SJSA1 (cell line): ENCODE data around the gene WARS2. TPM values are rescaled to one million over a fixed set of nuclear protein-coding genes. Genes with fewer than 3 reads are reported as not detected.

Source experiments
- DNase-seq, 2 experiments: peaks; one replicate each; pipeline ENCODE4 v3.0.0-alpha.2; 2015 to 2020; ENCODE audit warnings: low spot score in 2 of 2, low read depth in 1 of 2
- H3K27ac ChIP-seq: fragments of 250-450 bp; sonication (Bioruptor Pico); 2 replicates; pipeline ENCODE4 v1.5.1; 2020; ENCODE audit warnings: mild to moderate bottlenecking, moderate library complexity
- H3K27me3 ChIP-seq: fragments of 250-450 bp; sonication (Bioruptor Pico); replicated peaks from 2 replicates; pipeline ENCODE4 v1.5.1; 2020; ENCODE audit warnings: mild to moderate bottlenecking, moderate library complexity
- H3K36me3 ChIP-seq: fragments of 250-450 bp; sonication (Bioruptor Pico); 2 replicates; pipeline ENCODE4 v1.5.1; 2020; ENCODE audit warnings: mild to moderate bottlenecking
- H3K4me1 ChIP-seq: fragments of 250-450 bp; sonication (Bioruptor Pico); replicated peaks from 2 replicates; pipeline ENCODE4 v1.6.1; 2021; ENCODE audit warnings: mild to moderate bottlenecking
- H3K4me3 ChIP-seq: fragments of 250-450 bp; sonication (Bioruptor Pico); 2 replicates; pipeline ENCODE4 v1.5.1; 2020; ENCODE audit warnings: mild to moderate bottlenecking
- H3K9me3 ChIP-seq: fragments of 250-450 bp; sonication (Bioruptor Pico); replicated peaks from 2 replicates; pipeline ENCODE4 v1.5.1; 2020; ENCODE audit warnings: mild to moderate bottlenecking
- total RNA-seq: library from RNA; depleted of rRNA; stranded (reverse); fragments of >200 nt; shearing (Covaris generic); gene quantifications from 2 replicates; pipeline ENCODE4 v1.2.3, GENCODE V29; 2014

WARS2 gene
- total RNA-seq, 1 experiment from 2014 or later, result 17.6 TPM

- no peaks in the 10 kb centered on the region for H3K9me3 ChIP-seq
- H3K27ac ChIP-seq, result no peak overlapping the region
- no peaks in the 10 kb centered on the region for H3K27me3 ChIP-seq
- no peaks in the 10 kb centered on the region for H3K36me3 ChIP-seq
- DNase-seq, result no peak
- peaks cover 3% of the 10 kb centered on the region for H3K4me1 ChIP-seq
- no peak overlapping the region for H3K4me3 ChIP-seq
These were observed 124.9 kb downstream of the WARS2 start for GRCh38 chr1:119015547-119015946.

- no peaks in the 10 kb centered on the region for H3K36me3 ChIP-seq
- H3K4me3 ChIP-seq, result no peak overlapping the region
- peaks cover 25% of the 10 kb centered on the region for H3K4me1 ChIP-seq
- no peak for DNase-seq
- H3K27ac ChIP-seq, result no peak overlapping the region
- H3K27me3 ChIP-seq, result no peaks in the 10 kb centered on the region
- H3K9me3 ChIP-seq, result no peaks in the 10 kb centered on the region
These were observed 128.1 kb downstream of the WARS2 start for GRCh38 chr1:119012383-119012782.

- Histone ChIP-seq H3K36me3 (no peaks in the 10 kb centered on the region), H3K4me3 (no peak overlapping the region), H3K27ac (no peak overlapping the region), H3K9me3 (no peaks in the 10 kb centered on the region), H3K27me3 (no peaks in the 10 kb centered on the region), H3K4me1 (peaks cover 25% of the 10 kb centered on the region)
- DNase-seq, result no peak
These were observed 128.7 kb downstream of the WARS2 start for GRCh38 chr1:119011706-119012105.

GRCh38 chr1:119011116-119011515 is 129.3 kb downstream of the WARS2 start:
- Histone ChIP-seq H3K4me3 (no peak overlapping the region), H3K27ac (no peak overlapping the region), H3K4me1 (peaks cover 25% of the 10 kb centered on the region), H3K9me3 (no peaks in the 10 kb centered on the region), H3K27me3 (no peaks in the 10 kb centered on the region), H3K36me3 (no peaks in the 10 kb centered on the region)
- DNase-seq, result no peak

- H3K36me3 ChIP-seq, result no peaks in the 10 kb centered on the region
- no peak overlapping the region for H3K4me3 ChIP-seq
- DNase-seq, result peak in 1 of 2 experiments; percentile 11
- no peak overlapping the region for H3K27ac ChIP-seq
- H3K9me3 ChIP-seq, result no peaks in the 10 kb centered on the region
- H3K27me3 ChIP-seq, result no peaks in the 10 kb centered on the region
- H3K4me1 ChIP-seq, result peaks cover 25% of the 10 kb centered on the region
These were observed 130.3 kb downstream of the WARS2 start for GRCh38 chr1:119010201-119010600.

- Histone ChIP-seq H3K4me1 (peaks cover 25% of the 10 kb centered on the region), H3K9me3 (no peaks in the 10 kb centered on the region), H3K36me3 (no peaks in the 10 kb centered on the region), H3K27ac (peak overlapping the region; percentile 84), H3K4me3 (no peak overlapping the region), H3K27me3 (no peaks in the 10 kb centered on the region)
- no peak for DNase-seq
These were observed 131.2 kb downstream of the WARS2 start for GRCh38 chr1:119009312-119009655.

GRCh38 chr1:119008483-119009311 is 131.8 kb downstream of the WARS2 start:
- H3K9me3 ChIP-seq, result no peaks in the 10 kb centered on the region
- peak; percentile 73 to 91 for DNase-seq
- peaks cover 25% of the 10 kb centered on the region for H3K4me1 ChIP-seq
- no peaks in the 10 kb centered on the region for H3K27me3 ChIP-seq
- H3K4me3 ChIP-seq, result peak overlapping the region; percentile 28
- peak overlapping the region; percentile 84 for H3K27ac ChIP-seq
- H3K36me3 ChIP-seq, result no peaks in the 10 kb centered on the region

- no peaks in the 10 kb centered on the region for H3K36me3 ChIP-seq
- H3K4me3 ChIP-seq, result no peak overlapping the region
- peaks cover 27% of the 10 kb centered on the region for H3K4me1 ChIP-seq
- H3K9me3 ChIP-seq, result no peaks in the 10 kb centered on the region
- no peak for DNase-seq
- H3K27ac ChIP-seq, result peak overlapping the region; percentile 84
- H3K27me3 ChIP-seq, result no peaks in the 10 kb centered on the region
These were observed 132.6 kb downstream of the WARS2 start for GRCh38 chr1:119007670-119008482.

- no peak overlapping the region for H3K27ac ChIP-seq
- no peak for DNase-seq
- H3K36me3 ChIP-seq, result no peaks in the 10 kb centered on the region
- H3K4me3 ChIP-seq, result no peak overlapping the region
- H3K27me3 ChIP-seq, result no peaks in the 10 kb centered on the region
- H3K4me1 ChIP-seq, result peaks cover 32% of the 10 kb centered on the region
- H3K9me3 ChIP-seq, result no peaks in the 10 kb centered on the region
These were observed 133.1 kb downstream of the WARS2 start for GRCh38 chr1:119007339-119007669.

GRCh38 chr1:119006406-119007279 is 133.8 kb downstream of the WARS2 start:
- no peak overlapping the region for H3K27ac ChIP-seq
- no peaks in the 10 kb centered on the region for H3K27me3 ChIP-seq
- H3K4me3 ChIP-seq, result no peak overlapping the region
- DNase-seq, result no peak
- no peaks in the 10 kb centered on the region for H3K9me3 ChIP-seq
- H3K4me1 ChIP-seq, result peaks cover 39% of the 10 kb centered on the region
- H3K36me3 ChIP-seq, result no peaks in the 10 kb centered on the region

- Histone ChIP-seq H3K9me3 (no peaks in the 10 kb centered on the region), H3K27me3 (no peaks in the 10 kb centered on the region), H3K4me3 (no peak overlapping the region), H3K27ac (no peak overlapping the region), H3K36me3 (no peaks in the 10 kb centered on the region), H3K4me1 (peaks cover 45% of the 10 kb centered on the region)
- no peak for DNase-seq
These were observed 134.6 kb downstream of the WARS2 start for GRCh38 chr1:119005724-119006405.

GRCh38 chr1:119004781-119005180 is 135.7 kb downstream of the WARS2 start:
- Histone ChIP-seq H3K27me3 (no peaks in the 10 kb centered on the region), H3K27ac (no peak overlapping the region), H3K36me3 (no peaks in the 10 kb centered on the region), H3K4me3 (no peak overlapping the region), H3K4me1 (peaks cover 35% of the 10 kb centered on the region), H3K9me3 (no peaks in the 10 kb centered on the region)
- DNase-seq, result no peak

- peaks cover 28% of the 10 kb centered on the region for H3K4me1 ChIP-seq
- H3K36me3 ChIP-seq, result no peaks in the 10 kb centered on the region
- H3K27ac ChIP-seq, result no peak overlapping the region
- no peaks in the 10 kb centered on the region for H3K27me3 ChIP-seq
- DNase-seq, result no peak
- no peak overlapping the region for H3K4me3 ChIP-seq
- no peaks in the 10 kb centered on the region for H3K9me3 ChIP-seq
These were observed 136.3 kb downstream of the WARS2 start for GRCh38 chr1:119004129-119004527.
